K562 (cell line): ENCODE results near the gene LRRC3C. TPM values are rescaled to one million over a fixed set of nuclear protein-coding genes. Genes with fewer than 3 reads are reported as not detected.

ENCODE experiments used
- DIDO1 ChIP-seq: fragments of 450-650 bp; IDR thresholded peaks from 2 replicates; pipeline ENCODE4 v1.6.1; 2016; ENCODE audit warnings: low read depth, missing biosample characterization, missing genetic modification characterization
- E2F1 ChIP-seq: sonication (generic); formaldehyde crosslinking; IDR thresholded peaks from 2 replicates; pipeline ENCODE4 v1.8.1; 2023; ENCODE audit warnings: mild to moderate bottlenecking, missing genetic modification reagents, moderate library complexity
- GTF2B ChIP-seq: IDR thresholded peaks from 2 replicates; pipeline ENCODE4 v1.6.1; 2011; ENCODE audit not compliant: insufficient read length; ENCODE audit errors: extremely low read depth
- JUN ChIP-seq, 2 experiments: sonication (generic) in 1 of 2; formaldehyde crosslinking in 1 of 2; IDR thresholded peaks; 2 replicates each; pipeline versions ENCODE4 v1.6.1 to v1.8.0; 2012 to 2022; ENCODE audit warnings: borderline replicate concordance in 2 of 2, mild to moderate bottlenecking in 2 of 2, improper control_type of control experiment in 1 of 2, low read depth in 1 of 2, low read length in 1 of 2, missing genetic modification reagents in 1 of 2
- MCM3 ChIP-seq: fragments of 450-650 bp; IDR thresholded peaks from 2 replicates; pipeline ENCODE4 v1.6.1; 2016
- MEF2D ChIP-seq: conservative IDR thresholded peaks from 2 replicates; pipeline ENCODE4 v1.6.1; 2016; ENCODE audit warnings: low read depth, missing genetic modification characterization, missing compliant biosample characterization
- NRF1 ChIP-seq, 2 experiments: fragments of 450-650 bp; IDR thresholded peaks in 1 of 2; conservative IDR thresholded peaks in 1 of 2; 2 replicates each; pipeline ENCODE4 v1.6.1; 2014; ENCODE audit warnings: mild to moderate bottlenecking in 2 of 2
- PRPF4 ChIP-seq: fragments of 200-400 bp; formaldehyde crosslinking; IDR thresholded peaks from one replicate; pipeline ENCODE4 v1.6.1; 2017; ENCODE audit warnings: low read length, low read depth, mild to moderate bottlenecking; ENCODE audit not compliant: insufficient read depth, poor library complexity, severe bottlenecking
- SOX6 ChIP-seq: fragments of 450-650 bp; IDR thresholded peaks from 2 replicates; pipeline ENCODE4 v1.6.1; 2014; ENCODE audit warnings: mild to moderate bottlenecking
- TBL1XR1 ChIP-seq, 2 experiments: IDR thresholded peaks; 2 replicates each; pipeline ENCODE4 v1.6.1; 2012; ENCODE audit warnings: improper control_type of control experiment in 2 of 2, low read length in 2 of 2, mild to moderate bottlenecking in 1 of 2
- VEZF1 ChIP-seq: fragments of 200-800 bp; sonication (Bioruptor generic); IDR thresholded peaks from 2 replicates; pipeline ENCODE4 v1.6.1; 2017; ENCODE audit warnings: missing genetic modification characterization, missing compliant biosample characterization
- ZKSCAN1 ChIP-seq: fragments of 150-350 bp; IDR thresholded peaks from 2 replicates; pipeline ENCODE4 v1.6.1; 2016; ENCODE audit warnings: low read depth, low read length
- ZNF316 ChIP-seq: fragments of 450-650 bp; IDR thresholded peaks from 2 replicates; pipeline ENCODE4 v1.6.1; 2016
- ZNF318 ChIP-seq, 2 experiments: fragments of 450-650 bp; IDR thresholded peaks; 2 replicates each; pipeline ENCODE4 v1.6.1; 2016; ENCODE audit warnings: mild to moderate bottlenecking in 2 of 2, borderline replicate concordance in 1 of 2, low read depth in 1 of 2, moderate library complexity in 1 of 2
- polyA plus RNA-seq, 8 experiments: library from polyadenylated mRNA; depleted of rRNA in 4 of 8; stranded (reverse) in 5 of 8; unstranded in 3 of 8; fragments of >200 nt; fragmentation: Nextera tagmentation in 2 of 8; fragmentation: Illumina TruSeq in 1 of 8; extraction: Ambion mirVana in 2 of 8; extraction: Trizol in 1 of 8; gene quantifications; 2 replicates each; pipeline versions ENCODE4 v1.2.1 to v1.2.3, GENCODE V29; 2011 to 2014; ENCODE audit warnings: inconsistent platforms in 1 of 8, missing spikeins in 1 of 8
- total RNA-seq, 7 experiments: library from RNA; depleted of rRNA in 6 of 7; stranded (reverse); fragments of >200 nt in 6 of 7; fragmentation: Illumina TruSeq in 2 of 7; extraction: Trizol in 2 of 7; gene quantifications; 2 replicates each; pipeline versions ENCODE4 v1.2.1 to v1.2.3, GENCODE V29; 2011 to 2021; ENCODE audit warnings: low replicate concordance in 1 of 7

LRRC3C gene
- total and polyA plus RNA-seq, 9 of the 15 experiments (the other 6 are each of a cell fraction or from before 2014, with no cell fraction given): not detected

- TF ChIP-seq GTF2B (no peak), E2F1 (no peak), JUN (IDR thresholded peaks at IDR 0.05; ENCODE audit: borderline replicate concordance, low read depth, low read length) (peak; percentile 78; the same call in 1 of the 2 replicates), JUN (CRISPR knock-in tag; IDR thresholded peaks at IDR 0.05; ENCODE audit: borderline replicate concordance) (peak; percentile 25; the same call in 1 of the 2 replicates), ZNF318 (IDR thresholded peaks at IDR 0.05; ENCODE audit: borderline replicate concordance in 1 of 2, low read depth in 1 of 2) (peak in 1 of 2 experiments; percentile 53; a peak in 1 of 4 replicates), NRF1 (conservative IDR thresholded peaks at IDR 0.05 in 1 of 2, IDR thresholded peaks at IDR 0.05 in 1 of 2) (no peak), ZKSCAN1 (no peak), MEF2D (tag) (peak; percentile 95), ZNF316 (no peak), TBL1XR1 (IDR thresholded peaks at IDR 0.05; ENCODE audit: low read length in 2 of 2) (0 out of 4 replicates have a peak, but pooled peaks of 1 of the 2 experiments have one; percentile 44), MCM3 (no peak), VEZF1 (CRISPR knock-in tag) (no peak; the same call in 1 of the 2 replicates), PRPF4 (no peak), DIDO1 (no peak), SOX6 (peak; percentile 59; the same call in 1 of the 2 replicates)
Measured at GRCh38 chr17:39928858-39929645, 1.5 kb downstream of the LRRC3C start (continued).
